Epithelial cell of prostate (primary cell): ENCODE measurements around the gene RAD23B.

ENCODE experiments used
- DNase-seq: peaks from one replicate; pipeline ENCODE4 v3.0.0-alpha.2; 2011; ENCODE audit warnings: low read depth, low spot score
- H3K27ac ChIP-seq: fragments of 450-650 bp; 2 replicates; pipeline ENCODE4 v1.5.1; 2017; ENCODE audit warnings: mild to moderate bottlenecking

The RAD23B gene

DNA sequence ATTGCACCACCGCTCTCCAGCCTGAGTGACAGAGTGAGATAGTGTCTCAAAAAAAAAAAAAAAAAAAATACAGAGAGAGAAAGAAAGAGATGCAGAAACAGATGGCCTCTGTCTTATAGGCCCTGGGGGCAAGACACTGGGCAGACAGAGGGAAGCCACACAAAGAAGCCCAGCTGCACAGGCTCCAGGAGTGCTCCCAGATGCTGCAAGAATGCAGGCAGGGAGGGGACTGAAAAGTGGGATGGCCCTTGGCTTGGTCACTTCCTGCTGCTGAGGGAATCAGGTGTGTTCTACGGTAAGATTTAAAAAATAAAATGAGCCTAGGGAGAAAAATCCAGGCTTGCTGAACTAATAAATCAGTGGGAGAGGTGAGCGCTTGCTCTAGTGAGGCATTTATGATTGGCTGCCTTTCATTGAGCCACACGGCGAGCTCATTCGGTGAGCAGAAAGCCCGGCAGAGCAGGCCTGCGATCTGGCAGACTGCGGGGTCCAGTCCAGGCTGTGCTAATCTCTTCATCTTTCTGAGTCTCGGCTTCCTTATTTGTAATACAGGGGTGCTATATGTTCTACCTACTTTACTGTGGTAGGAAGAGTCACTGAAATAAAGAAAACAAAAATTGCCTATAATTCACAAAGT, 80.6 kb downstream of the RAD23B start:
- peak overlapping the region; percentile 64 for H3K27ac ChIP-seq
- DNase-seq, result no peak

DNA sequence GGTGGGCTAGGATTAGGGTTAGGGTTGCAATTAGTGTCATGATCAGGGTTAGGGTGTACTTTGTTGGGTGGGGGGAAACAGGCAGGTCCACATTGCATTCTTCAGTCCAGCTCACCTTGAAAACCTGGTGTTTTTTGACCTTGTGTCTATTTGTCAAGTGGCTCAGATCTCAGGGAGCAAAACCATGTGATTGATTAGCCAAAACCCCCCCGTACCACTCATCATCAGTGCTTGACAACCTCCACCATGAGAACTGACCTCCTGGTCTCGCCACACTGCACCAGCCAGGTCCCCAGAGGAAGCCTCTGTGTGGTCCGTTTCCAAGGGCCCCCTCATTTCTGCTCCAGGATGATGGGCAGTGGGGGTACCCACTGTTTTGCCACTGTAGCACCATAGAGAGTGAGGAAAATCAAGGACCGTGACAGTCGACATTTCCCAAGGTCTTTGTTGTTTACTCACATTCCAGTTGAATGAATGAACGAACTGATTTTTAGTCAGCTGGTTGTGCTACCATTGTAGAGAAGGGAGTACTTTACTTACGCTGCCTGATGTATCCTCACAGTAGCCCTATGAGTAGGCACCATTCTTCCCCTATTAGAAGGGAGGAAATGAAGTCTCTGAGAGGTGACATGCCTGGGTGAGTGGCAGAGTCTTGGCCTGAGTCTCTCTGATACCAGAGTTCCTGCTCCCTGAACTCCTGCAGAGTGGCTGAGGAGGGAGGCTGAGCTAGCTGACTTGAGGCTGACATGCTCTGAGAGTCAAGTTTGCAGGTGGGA, 84.8 kb downstream of the RAD23B start:
- no peak overlapping the region for H3K27ac ChIP-seq
- DNase-seq, result no peak

DNA sequence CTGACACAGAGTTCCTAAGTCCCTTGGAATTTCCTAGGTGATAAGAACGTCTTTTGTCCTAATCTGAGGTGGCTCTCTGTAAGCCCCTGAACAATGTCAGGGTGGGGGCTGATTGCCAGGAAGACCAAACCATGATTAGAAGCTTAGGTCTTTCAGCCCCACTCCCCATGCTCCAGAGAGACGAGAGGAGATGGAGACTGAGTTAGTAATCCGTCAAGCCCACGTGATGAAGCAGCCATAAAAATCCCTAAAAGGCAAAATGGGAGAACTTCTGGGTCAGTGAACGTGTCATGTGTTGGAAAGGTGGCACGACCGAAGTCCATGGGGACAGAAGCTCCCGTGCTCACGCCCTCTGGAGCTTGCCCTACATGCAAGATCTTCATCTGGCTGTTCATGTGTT, 85.6 kb downstream of the RAD23B start:
- H3K27ac ChIP-seq, result no peak overlapping the region
- DNase-seq, result no peak

DNA sequence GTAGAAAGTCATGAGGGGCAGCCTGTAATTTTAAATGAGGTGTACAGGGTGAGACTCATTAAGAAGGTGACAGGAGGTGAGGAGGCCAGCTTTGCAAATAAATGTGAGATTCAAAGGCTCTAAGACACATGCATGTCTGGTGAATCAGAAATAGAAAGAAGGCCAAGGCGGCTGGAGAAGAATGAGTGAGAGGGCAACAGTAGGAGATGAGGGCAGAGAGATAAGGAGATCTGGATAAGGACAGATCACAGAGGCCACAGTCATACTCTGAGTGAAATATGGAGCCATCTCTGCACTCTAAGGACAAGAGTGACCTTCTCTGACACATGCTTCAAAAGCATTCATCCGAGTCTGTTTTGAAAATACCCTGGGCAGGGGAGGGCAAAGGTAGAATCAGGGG, 90.7 kb downstream of the RAD23B start:
- no peak overlapping the region for H3K27ac ChIP-seq
- no peak for DNase-seq

DNA sequence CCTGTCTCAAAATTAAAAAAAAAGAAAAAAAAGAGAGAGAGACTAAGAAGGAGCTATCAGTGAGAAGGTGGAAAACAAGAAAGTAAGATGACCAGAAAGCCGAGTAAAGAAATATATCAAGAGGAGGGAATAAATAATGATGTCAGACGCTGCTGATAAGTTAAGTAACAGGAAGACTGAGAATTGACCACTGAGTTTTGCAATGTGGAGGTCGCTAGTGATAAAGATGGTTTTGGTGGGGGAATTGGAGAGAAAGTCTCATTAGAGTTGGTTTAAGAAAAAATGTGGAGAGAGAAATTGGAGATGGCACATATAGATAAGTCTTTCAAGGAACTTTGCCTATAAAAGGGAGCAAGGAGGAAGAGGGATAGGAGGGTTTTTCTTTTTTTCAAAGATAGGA, 91.9 kb downstream of the RAD23B start:
- no peak overlapping the region for H3K27ac ChIP-seq
- DNase-seq, result no peak

DNA sequence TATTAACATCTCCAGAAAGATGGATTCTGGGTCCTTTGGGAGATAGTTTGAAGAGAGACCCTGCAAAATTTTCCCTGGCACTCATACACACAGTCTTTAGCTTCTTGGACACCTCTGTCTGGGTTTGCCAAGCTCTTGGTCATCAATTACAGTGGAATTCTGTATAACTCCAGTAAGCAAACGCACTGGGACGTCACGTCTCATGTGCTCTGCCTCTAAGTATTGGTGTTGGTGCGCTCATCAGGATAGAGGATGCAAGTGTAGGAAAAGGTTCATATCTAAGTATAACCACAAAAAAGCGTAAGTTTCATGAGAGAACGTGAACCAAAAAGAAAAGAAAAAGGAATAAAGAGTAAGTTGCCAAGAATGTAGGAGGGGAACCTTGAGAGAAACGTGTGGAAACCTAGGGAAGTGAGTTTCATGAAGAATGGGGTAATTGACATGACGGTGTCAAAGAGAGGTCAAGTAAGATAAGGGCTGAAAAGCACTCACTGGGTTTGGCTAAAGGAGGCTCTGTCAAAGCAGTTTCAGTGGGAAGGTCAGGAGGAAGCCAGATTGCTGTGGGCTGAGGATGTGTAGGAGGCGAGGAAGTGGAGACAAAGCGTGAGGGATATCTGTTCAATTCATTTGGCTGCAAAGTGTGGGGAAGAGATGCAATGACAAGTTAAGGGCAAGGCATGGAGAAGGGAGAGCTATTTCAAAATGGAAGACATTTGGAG, 92.7 kb downstream of the RAD23B start:
- no peak overlapping the region for H3K27ac ChIP-seq
- no peak for DNase-seq

DNA sequence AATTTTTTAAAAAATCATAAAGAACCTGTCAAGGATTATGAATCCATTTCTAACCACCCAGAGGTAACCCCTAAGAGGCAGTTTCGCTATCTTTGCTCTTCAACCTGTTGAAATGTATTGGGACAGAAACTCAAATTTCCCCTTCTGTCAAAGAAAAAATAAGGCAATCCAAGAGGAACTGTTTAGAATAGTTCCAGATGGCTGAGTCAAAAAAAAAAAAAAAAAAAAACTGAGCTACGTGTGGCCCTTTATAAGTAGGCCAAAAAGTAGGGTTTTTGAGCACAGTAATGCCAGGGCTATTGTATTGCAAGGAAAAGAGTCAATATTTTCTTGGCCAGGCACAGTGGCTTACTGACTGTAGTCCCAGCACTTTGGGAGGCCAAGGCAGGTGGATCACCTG, 94.9 kb downstream of the RAD23B start:
- no peak overlapping the region for H3K27ac ChIP-seq
- DNase-seq, result no peak
